Measurements from ENCODE around the gene RNF39. TPM values are rescaled to one million over a fixed set of nuclear protein-coding genes. Genes with fewer than 3 reads are reported as not detected.

The RNF39 gene
- total and polyA plus RNA-seq, 2 of the 4 experiments (the other 2 are of a cell fraction) = not detected

GRCh38 chr6:30041821-30042220 is 33.7 kb downstream of the RNF39 start:
- Histone ChIP-seq H3K4ac (ENCODE audit: low read depth, low read length) (no peak overlapping the region), H2BK120ac (ENCODE audit: low read depth, low read length) (no peak overlapping the region), H4K20me1 (ENCODE audit: insufficient read depth, low read length) (no peaks in the 10 kb centered on the region; the same call in 1 of the 2 replicates), H2AFZ (replicated peaks; ENCODE audit: low read length, poor library complexity) (no peak overlapping the region), H4K8ac (ENCODE audit: low read depth in 2 of 2, low read length in 2 of 2) (no peak overlapping the region), H3K36me3 (ENCODE audit: control insufficient read depth, insufficient read depth, low read length) (no peaks in the 10 kb centered on the region), H2AK9ac (replicated peaks; ENCODE audit: low read depth, low read length, poor library complexity) (no peak overlapping the region), H4K91ac (ENCODE audit: insufficient read depth, low read depth, low read length) (no peak overlapping the region), H3K4me2 (ENCODE audit: low read depth, low read length) (no peak overlapping the region; the same call in 1 of the 2 replicates), H2AK5ac (ENCODE audit: low read depth, low read length) (no peak overlapping the region), H3K23ac (ENCODE audit: low read depth, low read length) (no peak overlapping the region), H3K9ac (ENCODE audit: low read depth, low read length) (no peak overlapping the region), H3K18ac (ENCODE audit: low read depth, low read length) (no peak overlapping the region), H2BK5ac (ENCODE audit: low read depth, low read length, poor library complexity, severe bottlenecking) (no peak overlapping the region), H2BK20ac (ENCODE audit: low read depth, low read length) (no peak overlapping the region), H3K4me3 (ENCODE audit: insufficient read depth, low read depth, low read length) (no peak overlapping the region), H3K14ac (replicated peaks; ENCODE audit: low read depth, low read length) (no peak overlapping the region), H2BK15ac (ENCODE audit: low read depth, low read length) (no peak overlapping the region), H3K9me1 (ENCODE audit: insufficient read depth, low read length) (peaks cover 8% of the 10 kb centered on the region), H3K79me1 (ENCODE audit: low read depth in 1 of 2, low read length in 2 of 2) (no peaks in the 10 kb centered on the region; a peak in 1 of 4 replicates), H4K5ac (ENCODE audit: low read depth, low read length) (no peak overlapping the region), H3K27me3 (ENCODE audit: control insufficient read depth, insufficient read depth, low read length) (no peaks in the 10 kb centered on the region), H3K27ac (ENCODE audit: insufficient read depth, low read length) (no peak overlapping the region), H3K4me1 (ENCODE audit: control insufficient read depth, insufficient read depth, low read length) (peaks cover 6% of the 10 kb centered on the region), H3K56ac (ENCODE audit: extremely low read depth, insufficient read depth, low read length) (no peak overlapping the region), H3K9me3 (ENCODE audit: control insufficient read depth, insufficient read depth, low read length) (no peaks in the 10 kb centered on the region)
- TF ChIP-seq CEBPB (IDR thresholded peaks at IDR 0.05; ENCODE audit: low read depth, low read length) (peak; percentile 29; the same call in 1 of the 2 replicates), MXI1 (IDR thresholded peaks at IDR 0.05; ENCODE audit: borderline replicate concordance, low read depth, low read length) (no peak)
- dilution Hi-C loops (cut with HindIII; ENCODE audit: low sequenced_read_pairs, unreplicated experiment) = no loop called here
- ATAC-seq (ENCODE audit: low read depth) = no peak
- no CpG with 5 or more reads among the region's 4 CpGs for WGBS, 2 experiments (ENCODE audit: extremely low coverage in 2 of 2, insufficient read length in 1 of 2)
- CTCF ChIA-PET = no interaction called here
- in situ Hi-C loops (cut with MboI; ENCODE audit: low sequenced_read_pairs) = no loop called here
- POLR2A ChIA-PET (ENCODE audit: unreplicated experiment) = no interaction called here
- no peak for DNase-seq
- no TSS peak for BruUV-seq (replicated peaks)
- intact Hi-C loops (cut with micrococcal nuclease) = no loop called here
